ENCODE data around the gene SLC7A9. TPM values are rescaled to one million over a fixed set of nuclear protein-coding genes. Genes with fewer than 3 reads are reported as not detected.

SLC7A9 gene
- total and polyA plus RNA-seq, 2 donors (not counting 1 experiment from before 2014, with no cell fraction given): 0.17 TPM; not detected in 1

GRCh38 chr19:32878988-32879387 lies 9.4 kb upstream of the SLC7A9 start:
- no peaks in the 10 kb centered on the region for H4K20me1 ChIP-seq (ENCODE audit: control insufficient read depth, extremely low read depth, insufficient read depth, low read length)
- H3K4me3 ChIP-seq (replicated peaks in 1 of 4; ENCODE audit: control extremely low read depth in 1 of 4, insufficient read depth in 1 of 4, low read depth in 3 of 4, low read length in 4 of 4): no peak overlapping the region
- no peak for TF ChIP-seq CTCF (conservative IDR thresholded peaks at IDR 0.05 in 1 of 2, IDR thresholded peaks at IDR 0.05 in 1 of 2; ENCODE audit: low read depth in 1 of 2, low read length in 2 of 2)
- no peak for TF ChIP-seq EZH2 (IDR thresholded peaks at IDR 0.05; ENCODE audit: low read length, missing control alignments)
- no peaks in the 10 kb centered on the region for H3K4me1 ChIP-seq (ENCODE audit: control insufficient read depth, extremely low read depth, insufficient read depth, low read length)
- no peaks in the 10 kb centered on the region for H3K27me3 ChIP-seq (ENCODE audit: control insufficient read depth, insufficient read depth, low read length)
- DNase-seq (ENCODE audit: low read depth in 2 of 2): no peak
- no peak overlapping the region for H2AFZ ChIP-seq (ENCODE audit: low read length)
- H3K27ac ChIP-seq (ENCODE audit: insufficient read depth, low read length): no peak overlapping the region
- no peaks in the 10 kb centered on the region for H3K36me3 ChIP-seq (ENCODE audit: control insufficient read depth, insufficient read depth, low read length)
- H3K79me2 ChIP-seq (ENCODE audit: control insufficient read depth, insufficient read depth, low read length): no peaks in the 10 kb centered on the region
- H3K4me2 ChIP-seq (ENCODE audit: extremely low read depth, insufficient read depth, low read length): no peak overlapping the region
- no peak overlapping the region for H3K9ac ChIP-seq (ENCODE audit: insufficient read depth, low read length)
- no peaks in the 10 kb centered on the region for H3K9me3 ChIP-seq (ENCODE audit: control insufficient read depth, insufficient read depth, low read depth, low read length)

- H2AFZ ChIP-seq (ENCODE audit: low read length): no peak overlapping the region
- no peak overlapping the region for H3K27ac ChIP-seq (ENCODE audit: insufficient read depth, low read length)
- no peaks in the 10 kb centered on the region for H3K4me1 ChIP-seq (ENCODE audit: control insufficient read depth, extremely low read depth, insufficient read depth, low read length)
- H4K20me1 ChIP-seq (ENCODE audit: control insufficient read depth, extremely low read depth, insufficient read depth, low read length): no peaks in the 10 kb centered on the region
- no peak overlapping the region for H3K4me2 ChIP-seq (ENCODE audit: extremely low read depth, insufficient read depth, low read length)
- no peak overlapping the region for H3K9ac ChIP-seq (ENCODE audit: insufficient read depth, low read length)
- no peaks in the 10 kb centered on the region for H3K79me2 ChIP-seq (ENCODE audit: control insufficient read depth, insufficient read depth, low read length)
- no peaks in the 10 kb centered on the region for H3K9me3 ChIP-seq (ENCODE audit: control insufficient read depth, insufficient read depth, low read depth, low read length)
- H3K4me3 ChIP-seq (replicated peaks in 1 of 4; ENCODE audit: control extremely low read depth in 1 of 4, insufficient read depth in 1 of 4, low read depth in 3 of 4, low read length in 4 of 4): no peak overlapping the region
- no peak for DNase-seq (ENCODE audit: low read depth in 2 of 2)
- TF ChIP-seq CTCF (conservative IDR thresholded peaks at IDR 0.05 in 1 of 2, IDR thresholded peaks at IDR 0.05 in 1 of 2; ENCODE audit: low read depth in 1 of 2, low read length in 2 of 2) (no peak), EZH2 (IDR thresholded peaks at IDR 0.05; ENCODE audit: low read length, missing control alignments) (no peak)
- no peaks in the 10 kb centered on the region for H3K27me3 ChIP-seq (ENCODE audit: control insufficient read depth, insufficient read depth, low read length)
- no peaks in the 10 kb centered on the region for H3K36me3 ChIP-seq (ENCODE audit: control insufficient read depth, insufficient read depth, low read length)
Measured at GRCh38 chr19:32877977-32878745, 8.6 kb upstream of the SLC7A9 start.

- Histone ChIP-seq H3K27ac (ENCODE audit: insufficient read depth, low read length) (no peak overlapping the region), H3K79me2 (ENCODE audit: control insufficient read depth, insufficient read depth, low read length) (no peaks in the 10 kb centered on the region), H4K20me1 (ENCODE audit: control insufficient read depth, extremely low read depth, insufficient read depth, low read length) (no peaks in the 10 kb centered on the region), H3K27me3 (ENCODE audit: control insufficient read depth, insufficient read depth, low read length) (no peaks in the 10 kb centered on the region), H3K9ac (ENCODE audit: insufficient read depth, low read length) (no peak overlapping the region), H3K4me1 (ENCODE audit: control insufficient read depth, extremely low read depth, insufficient read depth, low read length) (no peaks in the 10 kb centered on the region), H2AFZ (ENCODE audit: low read length) (no peak overlapping the region), H3K9me3 (ENCODE audit: control insufficient read depth, insufficient read depth, low read depth, low read length) (no peaks in the 10 kb centered on the region), H3K36me3 (ENCODE audit: control insufficient read depth, insufficient read depth, low read length) (no peaks in the 10 kb centered on the region), H3K4me2 (ENCODE audit: extremely low read depth, insufficient read depth, low read length) (no peak overlapping the region), H3K4me3 (replicated peaks in 1 of 4; ENCODE audit: control extremely low read depth in 1 of 4, insufficient read depth in 1 of 4, low read depth in 3 of 4, low read length in 4 of 4) (no peak overlapping the region)
- DNase-seq (ENCODE audit: low read depth in 2 of 2): no peak
- TF ChIP-seq CTCF (conservative IDR thresholded peaks at IDR 0.05 in 1 of 2, IDR thresholded peaks at IDR 0.05 in 1 of 2; ENCODE audit: low read depth in 1 of 2, low read length in 2 of 2) (no peak), EZH2 (IDR thresholded peaks at IDR 0.05; ENCODE audit: low read length, missing control alignments) (no peak)
Measured at GRCh38 chr19:32877323-32877912, 7.9 kb upstream of the SLC7A9 start.
